SK-N-SH treated with all-trans-retinoic acid at 6 μM for 48 hours (cell line): Measurements from ENCODE around the gene HAPLN1.

Source experiments
- ATAC-seq: fragments of 200-7000 bp; cut with Tn5 transposase; 3 replicates; pipeline ENCODE4 v1.9.1; 2020; ENCODE audit warnings: mild to moderate bottlenecking, moderate library complexity
- ARNTL ChIP-seq: fragments of 450-650 bp; formaldehyde crosslinking; IDR thresholded peaks from 2 replicates; pipeline ENCODE4 v1.5.0; 2020; ENCODE audit warnings: low read depth, mild to moderate bottlenecking, moderate library complexity, borderline replicate concordance
- CSDC2 ChIP-seq: fragments of 250-450 bp; sonication (Bioruptor Pico); IDR thresholded peaks from 2 replicates; pipeline ENCODE4 v1.5.0; 2020; ENCODE audit warnings: mild to moderate bottlenecking, moderate library complexity
- ESRRG ChIP-seq: fragments of 250-450 bp; sonication (Bioruptor Pico); IDR thresholded peaks from 2 replicates; pipeline ENCODE4 v1.6.1; 2021; ENCODE audit warnings: mild to moderate bottlenecking
- GLIS3 ChIP-seq: fragments of 250-450 bp; sonication (Bioruptor Pico); IDR thresholded peaks from 2 replicates; pipeline ENCODE4 v1.5.0; 2020; ENCODE audit warnings: mild to moderate bottlenecking, moderate library complexity
- ISL1 ChIP-seq: fragments of 250-450 bp; sonication (Bioruptor Pico); IDR thresholded peaks from 2 replicates; pipeline ENCODE4 v2.1.2; 2022; ENCODE audit warnings: mild to moderate bottlenecking, moderate library complexity
- OSR1 ChIP-seq: fragments of 250-450 bp; sonication (Bioruptor Pico); IDR thresholded peaks from 2 replicates; pipeline ENCODE4 v1.8.0; 2022; ENCODE audit warnings: moderate library complexity, mild to moderate bottlenecking, inconsistent platforms
- PPARA ChIP-seq: fragments of 250-450 bp; sonication (Bioruptor Pico); IDR thresholded peaks from 2 replicates; pipeline ENCODE4 v1.5.0; 2020; ENCODE audit warnings: mild to moderate bottlenecking, borderline replicate concordance
- RARB ChIP-seq: fragments of 250-450 bp; sonication (Bioruptor Pico); IDR thresholded peaks from 2 replicates; pipeline ENCODE4 v1.8.0; 2021; ENCODE audit warnings: mild to moderate bottlenecking, moderate library complexity
- TCF4 ChIP-seq: fragments of 250-450 bp; sonication (Bioruptor Pico); IDR thresholded peaks from 2 replicates; pipeline ENCODE4 v1.8.0; 2021; ENCODE audit warnings: mild to moderate bottlenecking, moderate library complexity, borderline replicate concordance
- TOX ChIP-seq: fragments of 250-450 bp; sonication (Bioruptor Pico); IDR thresholded peaks from 2 replicates; pipeline ENCODE4 v1.8.0; 2021; ENCODE audit warnings: mild to moderate bottlenecking, moderate library complexity, borderline replicate concordance
- ZC3H10 ChIP-seq: fragments of 250-450 bp; sonication (Bioruptor Pico); IDR thresholded peaks from 2 replicates; pipeline ENCODE4 v1.5.1; 2021; ENCODE audit warnings: mild to moderate bottlenecking, moderate library complexity
- ZFP3 ChIP-seq: fragments of 250-450 bp; sonication (Bioruptor Pico); IDR thresholded peaks from 2 replicates; pipeline ENCODE4 v1.5.0; 2020; ENCODE audit warnings: mild to moderate bottlenecking, moderate library complexity
- ZFP30 ChIP-seq: fragments of 450-650 bp; formaldehyde crosslinking; IDR thresholded peaks from 2 replicates; pipeline ENCODE4 v1.5.0; 2022; ENCODE audit warnings: mild to moderate bottlenecking, moderate library complexity
- ZNF565 ChIP-seq: fragments of 450-650 bp; formaldehyde crosslinking; conservative IDR thresholded peaks from 2 replicates; pipeline ENCODE4 v1.5.0; 2020; ENCODE audit warnings: low read depth, mild to moderate bottlenecking, moderate library complexity
- ZNF70 ChIP-seq: fragments of 450-650 bp; formaldehyde crosslinking; IDR thresholded peaks from 2 replicates; pipeline ENCODE4 v1.5.0; 2020; ENCODE audit warnings: mild to moderate bottlenecking, moderate library complexity
- ZNF8 ChIP-seq: fragments of 450-650 bp; formaldehyde crosslinking; IDR thresholded peaks from 2 replicates; pipeline ENCODE4 v1.5.0; 2020; ENCODE audit warnings: mild to moderate bottlenecking, moderate library complexity
- TF ChIP-seq, protein P1 (sequence below): fragments of 250-450 bp; sonication (Bioruptor Pico); IDR thresholded peaks from 2 replicates; pipeline ENCODE4 v1.5.0; 2020; ENCODE audit warnings: mild to moderate bottlenecking, moderate library complexity
- TF ChIP-seq, protein P2 (sequence below): fragments of 250-450 bp; sonication (Bioruptor Pico); IDR thresholded peaks from 2 replicates; pipeline ENCODE4 v1.5.1; 2020; ENCODE audit warnings: low read depth, mild to moderate bottlenecking, moderate library complexity
- TF ChIP-seq, protein P3 (sequence below): fragments of 250-450 bp; sonication (Bioruptor Pico); IDR thresholded peaks from 2 replicates; pipeline ENCODE4 v1.8.0; 2021; ENCODE audit warnings: low read depth, mild to moderate bottlenecking, moderate library complexity, borderline replicate concordance
- TF ChIP-seq, protein P4 (sequence below): fragments of 250-450 bp; sonication (Bioruptor Pico); IDR thresholded peaks from 2 replicates; pipeline ENCODE4 v1.5.1; 2021; ENCODE audit warnings: mild to moderate bottlenecking, moderate library complexity

Gene HAPLN1

DNA sequence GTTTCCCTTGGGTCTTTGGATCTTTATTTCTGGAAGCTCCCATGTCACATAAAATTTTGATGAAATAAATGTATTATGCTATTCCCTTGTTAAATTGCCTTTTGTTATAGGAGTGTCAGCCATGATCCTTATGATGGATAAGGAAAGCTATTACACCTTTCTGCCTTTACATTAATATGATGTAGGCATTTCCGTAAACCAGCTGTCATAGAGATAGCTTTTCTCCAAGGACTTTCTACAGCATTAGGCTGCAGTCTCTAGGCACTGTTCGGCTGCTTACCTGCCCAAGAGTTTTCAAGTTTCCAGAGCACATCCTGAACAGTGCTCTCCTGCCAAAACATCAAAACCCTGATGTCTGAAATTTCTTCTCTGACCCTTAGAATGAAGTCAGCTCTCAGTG is 87.4 kb downstream of the HAPLN1 start:
- ATAC-seq, result no peak
- TF ChIP-seq GLIS3 (no peak), ISL1 (CRISPR knock-in tag) (no peak), CSDC2 (CRISPR knock-in tag) (no peak), ARNTL (no peak), ESRRG (CRISPR knock-in tag) (no peak), ZNF565 (CRISPR knock-in tag) (no peak), ZNF70 (CRISPR knock-in tag) (no peak), ZFP30 (CRISPR knock-in tag) (no peak), RARB (CRISPR knock-in tag) (no peak), OSR1 (CRISPR knock-in tag) (no peak), ZFP3 (CRISPR knock-in tag) (no peak), ZC3H10 (CRISPR knock-in tag) (no peak), TOX (CRISPR knock-in tag) (no peak), ZNF8 (CRISPR knock-in tag) (no peak), TCF4 (CRISPR knock-in tag) (no peak), PPARA (CRISPR knock-in tag) (no peak)
- TF ChIP-seq, protein P1, sequence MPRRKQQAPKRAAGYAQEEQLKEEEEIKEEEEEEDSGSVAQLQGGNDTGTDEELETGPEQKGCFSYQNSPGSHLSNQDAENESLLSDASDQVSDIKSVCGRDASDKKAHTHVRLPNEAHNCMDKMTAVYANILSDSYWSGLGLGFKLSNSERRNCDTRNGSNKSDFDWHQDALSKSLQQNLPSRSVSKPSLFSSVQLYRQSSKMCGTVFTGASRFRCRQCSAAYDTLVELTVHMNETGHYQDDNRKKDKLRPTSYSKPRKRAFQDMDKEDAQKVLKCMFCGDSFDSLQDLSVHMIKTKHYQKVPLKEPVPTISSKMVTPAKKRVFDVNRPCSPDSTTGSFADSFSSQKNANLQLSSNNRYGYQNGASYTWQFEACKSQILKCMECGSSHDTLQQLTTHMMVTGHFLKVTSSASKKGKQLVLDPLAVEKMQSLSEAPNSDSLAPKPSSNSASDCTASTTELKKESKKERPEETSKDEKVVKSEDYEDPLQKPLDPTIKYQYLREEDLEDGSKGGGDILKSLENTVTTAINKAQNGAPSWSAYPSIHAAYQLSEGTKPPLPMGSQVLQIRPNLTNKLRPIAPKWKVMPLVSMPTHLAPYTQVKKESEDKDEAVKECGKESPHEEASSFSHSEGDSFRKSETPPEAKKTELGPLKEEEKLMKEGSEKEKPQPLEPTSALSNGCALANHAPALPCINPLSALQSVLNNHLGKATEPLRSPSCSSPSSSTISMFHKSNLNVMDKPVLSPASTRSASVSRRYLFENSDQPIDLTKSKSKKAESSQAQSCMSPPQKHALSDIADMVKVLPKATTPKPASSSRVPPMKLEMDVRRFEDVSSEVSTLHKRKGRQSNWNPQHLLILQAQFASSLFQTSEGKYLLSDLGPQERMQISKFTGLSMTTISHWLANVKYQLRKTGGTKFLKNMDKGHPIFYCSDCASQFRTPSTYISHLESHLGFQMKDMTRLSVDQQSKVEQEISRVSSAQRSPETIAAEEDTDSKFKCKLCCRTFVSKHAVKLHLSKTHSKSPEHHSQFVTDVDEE (CRISPR knock-in tag), result no peak
- TF ChIP-seq, protein P2, sequence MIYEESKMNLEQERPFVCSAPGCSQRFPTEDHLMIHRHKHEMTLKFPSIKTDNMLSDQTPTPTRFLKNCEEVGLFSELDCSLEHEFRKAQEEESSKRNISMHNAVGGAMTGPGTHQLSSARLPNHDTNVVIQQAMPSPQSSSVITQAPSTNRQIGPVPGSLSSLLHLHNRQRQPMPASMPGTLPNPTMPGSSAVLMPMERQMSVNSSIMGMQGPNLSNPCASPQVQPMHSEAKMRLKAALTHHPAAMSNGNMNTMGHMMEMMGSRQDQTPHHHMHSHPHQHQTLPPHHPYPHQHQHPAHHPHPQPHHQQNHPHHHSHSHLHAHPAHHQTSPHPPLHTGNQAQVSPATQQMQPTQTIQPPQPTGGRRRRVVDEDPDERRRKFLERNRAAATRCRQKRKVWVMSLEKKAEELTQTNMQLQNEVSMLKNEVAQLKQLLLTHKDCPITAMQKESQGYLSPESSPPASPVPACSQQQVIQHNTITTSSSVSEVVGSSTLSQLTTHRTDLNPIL (CRISPR knock-in tag), result no peak
- TF ChIP-seq, protein P3, sequence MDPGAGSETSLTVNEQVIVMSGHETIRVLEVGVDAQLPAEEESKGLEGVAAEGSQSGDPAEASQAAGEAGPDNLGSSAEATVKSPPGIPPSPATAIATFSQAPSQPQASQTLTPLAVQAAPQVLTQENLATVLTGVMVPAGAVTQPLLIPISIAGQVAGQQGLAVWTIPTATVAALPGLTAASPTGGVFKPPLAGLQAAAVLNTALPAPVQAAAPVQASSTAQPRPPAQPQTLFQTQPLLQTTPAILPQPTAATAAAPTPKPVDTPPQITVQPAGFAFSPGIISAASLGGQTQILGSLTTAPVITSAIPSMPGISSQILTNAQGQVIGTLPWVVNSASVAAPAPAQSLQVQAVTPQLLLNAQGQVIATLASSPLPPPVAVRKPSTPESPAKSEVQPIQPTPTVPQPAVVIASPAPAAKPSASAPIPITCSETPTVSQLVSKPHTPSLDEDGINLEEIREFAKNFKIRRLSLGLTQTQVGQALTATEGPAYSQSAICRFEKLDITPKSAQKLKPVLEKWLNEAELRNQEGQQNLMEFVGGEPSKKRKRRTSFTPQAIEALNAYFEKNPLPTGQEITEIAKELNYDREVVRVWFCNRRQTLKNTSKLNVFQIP, result no peak
- TF ChIP-seq, protein P4, sequence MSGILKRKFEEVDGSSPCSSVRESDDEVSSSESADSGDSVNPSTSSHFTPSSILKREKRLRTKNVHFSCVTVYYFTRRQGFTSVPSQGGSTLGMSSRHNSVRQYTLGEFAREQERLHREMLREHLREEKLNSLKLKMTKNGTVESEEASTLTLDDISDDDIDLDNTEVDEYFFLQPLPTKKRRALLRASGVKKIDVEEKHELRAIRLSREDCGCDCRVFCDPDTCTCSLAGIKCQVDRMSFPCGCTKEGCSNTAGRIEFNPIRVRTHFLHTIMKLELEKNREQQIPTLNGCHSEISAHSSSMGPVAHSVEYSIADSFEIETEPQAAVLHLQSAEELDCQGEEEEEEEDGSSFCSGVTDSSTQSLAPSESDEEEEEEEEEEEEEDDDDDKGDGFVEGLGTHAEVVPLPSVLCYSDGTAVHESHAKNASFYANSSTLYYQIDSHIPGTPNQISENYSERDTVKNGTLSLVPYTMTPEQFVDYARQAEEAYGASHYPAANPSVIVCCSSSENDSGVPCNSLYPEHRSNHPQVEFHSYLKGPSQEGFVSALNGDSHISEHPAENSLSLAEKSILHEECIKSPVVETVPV, result no peak

DNA sequence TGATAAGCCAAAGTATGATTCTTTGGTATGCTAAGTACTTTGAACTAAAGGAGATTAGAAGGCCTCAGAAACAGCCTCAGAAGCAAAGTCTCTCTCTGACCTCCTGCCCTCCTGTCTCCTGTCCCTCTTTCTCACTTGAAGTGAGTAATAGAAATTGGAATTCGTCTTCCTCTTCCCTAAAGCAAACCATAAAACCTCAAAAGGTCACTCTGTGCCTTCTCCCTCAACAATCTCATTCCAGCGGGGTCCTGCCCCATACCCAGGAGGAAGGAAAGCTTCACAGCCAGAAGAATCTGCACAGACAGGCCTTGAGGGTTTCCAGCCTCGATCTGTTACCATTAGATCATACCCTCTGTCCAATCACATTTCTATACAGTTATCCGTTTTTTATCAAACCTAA is 87.8 kb downstream of the HAPLN1 start:
- TF ChIP-seq CSDC2 (CRISPR knock-in tag) (no peak), ZNF565 (CRISPR knock-in tag) (no peak), GLIS3 (no peak), ZFP30 (CRISPR knock-in tag) (no peak), ZC3H10 (CRISPR knock-in tag) (no peak), ARNTL (no peak), TOX (CRISPR knock-in tag) (no peak)
- ATAC-seq, result 0 out of 3 replicates have a peak, but pooled peaks have one; percentile 21

DNA sequence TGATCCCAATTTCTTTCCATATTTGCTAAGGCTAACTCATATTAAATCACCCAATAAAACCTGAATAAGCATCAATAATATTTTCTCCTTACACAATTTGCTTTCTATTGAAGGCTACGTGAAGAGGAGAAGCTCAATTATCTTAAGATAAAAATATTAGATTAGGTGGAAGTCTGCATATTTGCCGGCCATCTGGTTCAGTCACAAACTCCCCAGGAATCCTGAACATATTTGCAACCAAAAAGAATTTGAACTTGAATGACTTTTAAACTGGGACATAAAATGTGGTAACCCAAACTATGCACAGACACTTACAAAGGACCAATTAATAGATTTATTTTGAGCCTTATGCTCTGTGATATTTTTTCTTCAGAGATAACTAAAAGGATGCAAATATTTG is 92.3 kb downstream of the HAPLN1 start:
- ATAC-seq, result no peak
- TF ChIP-seq TCF4 (CRISPR knock-in tag) (peak; percentile 24; the same call in 1 of the 2 replicates), ISL1 (CRISPR knock-in tag) (peak; percentile 82), ZNF565 (CRISPR knock-in tag) (no peak), ZFP3 (CRISPR knock-in tag) (no peak)
- TF ChIP-seq, protein P3, result no peak
- TF ChIP-seq, protein P4, result no peak
